Activated CD4-positive, alpha-beta T cell treated with anti-CD3 and anti-CD28 coated beads, Interleukin-2, amount 10 ng/mL, durations not matched to agents 7 days and 5 days (primary cell): ENCODE measurements around the gene FILIP1. TPM values are rescaled to one million over a fixed set of nuclear protein-coding genes. Genes with fewer than 3 reads are reported as not detected.

Experiments
- CTCF ChIA-PET: fragments of 350-600 bp; sonication (Branson Sonifier 250); formaldehyde crosslinking; loops from one replicate; lab custom pipeline; 2021; ENCODE audit warnings: antibody characterized with exemption; lab: Charles Lee
- POLR2A ChIA-PET: fragments of 350-600 bp; sonication (Branson Sonifier 250); formaldehyde crosslinking; loops from one replicate; lab custom pipeline; 2021; ENCODE audit warnings: antibody characterized with exemption; lab: Charles Lee
- DNase-seq: peaks from one replicate; pipeline ENCODE4 v3.0.0-alpha.2; 2020
- H3K27ac Mint-ChIP-seq: one replicate; pipeline ENCODE4 v1.8.0; 2021; ENCODE audit warnings: mild to moderate bottlenecking, moderate library complexity, mixed read lengths
- H3K27me3 Mint-ChIP-seq: one replicate; pipeline ENCODE4 v1.8.0; 2021; ENCODE audit warnings: mixed read lengths
- H3K36me3 Mint-ChIP-seq: one replicate; pipeline ENCODE4 v1.8.0; 2021; ENCODE audit warnings: low read depth, mixed read lengths
- H3K4me1 Mint-ChIP-seq: one replicate; pipeline ENCODE4 v1.8.0; 2021; ENCODE audit warnings: mixed read lengths
- H3K4me3 Mint-ChIP-seq: one replicate; pipeline ENCODE4 v1.8.0; 2021; ENCODE audit warnings: mild to moderate bottlenecking, moderate library complexity, mixed read lengths
- H3K9me3 Mint-ChIP-seq: one replicate; pipeline ENCODE4 v1.8.0; 2021; ENCODE audit warnings: mixed read lengths
- total RNA-seq, 2 experiments: library from RNA; stranded (reverse); gene quantifications; one replicate each; pipeline ENCODE4 v1.2.3, GENCODE V29; 2021

FILIP1 gene
- total RNA-seq, 2 experiments from 2014 or later: 0.04 TPM; not detected in 1

- Mint-ChIP-seq H3K36me3 (peaks cover 30% of the 10 kb centered on the region), H3K27ac (no peak overlapping the region), H3K27me3 (no peaks in the 10 kb centered on the region), H3K4me1 (peaks cover 32% of the 10 kb centered on the region), H3K4me3 (no peak overlapping the region), H3K9me3 (peaks cover 5% of the 10 kb centered on the region)
- CTCF ChIA-PET: no interaction called here
- POLR2A ChIA-PET: no interaction called here
- no peak for DNase-seq
Observed at GRCh38 chr6:75267461-75267860, 226.1 kb downstream of the FILIP1 start.

- peaks cover 4% of the 10 kb centered on the region for H3K9me3 Mint-ChIP-seq
- no peak for DNase-seq
- CTCF ChIA-PET: no interaction called here
- H3K27ac Mint-ChIP-seq: no peak overlapping the region
- peaks cover 23% of the 10 kb centered on the region for H3K36me3 Mint-ChIP-seq
- POLR2A ChIA-PET: no interaction called here
- H3K4me1 Mint-ChIP-seq: peaks cover 27% of the 10 kb centered on the region
- no peak overlapping the region for H3K4me3 Mint-ChIP-seq
- no peaks in the 10 kb centered on the region for H3K27me3 Mint-ChIP-seq
Observed at GRCh38 chr6:75266716-75267291, 226.8 kb downstream of the FILIP1 start.

GRCh38 chr6:75263401-75263750 lies 230.2 kb downstream of the FILIP1 start:
- Mint-ChIP-seq H3K36me3 (peaks cover 22% of the 10 kb centered on the region), H3K4me1 (peaks cover 8% of the 10 kb centered on the region), H3K27ac (no peak overlapping the region), H3K4me3 (no peak overlapping the region), H3K27me3 (no peaks in the 10 kb centered on the region), H3K9me3 (no peaks in the 10 kb centered on the region)
- ChIA-PET POLR2A (no interaction called here), CTCF (interaction anchor here (2.0 kb wide), 1 partner anchor 18 kb away, joined by 4 read pairs; no protein-coding TSS in a partner anchor)
- DNase-seq: no peak

GRCh38 chr6:75262716-75263400 lies 230.7 kb downstream of the FILIP1 start:
- Mint-ChIP-seq H3K27ac (no peak overlapping the region), H3K36me3 (peaks cover 23% of the 10 kb centered on the region), H3K27me3 (no peaks in the 10 kb centered on the region), H3K4me3 (no peak overlapping the region), H3K9me3 (no peaks in the 10 kb centered on the region), H3K4me1 (peaks cover 6% of the 10 kb centered on the region)
- no peak for DNase-seq
- ChIA-PET CTCF (interaction anchor here (2.0 kb wide), 1 partner anchor 18 kb away, joined by 4 read pairs; no protein-coding TSS in a partner anchor), POLR2A (no interaction called here)

- H3K36me3 Mint-ChIP-seq: peaks cover 35% of the 10 kb centered on the region
- POLR2A ChIA-PET: no interaction called here
- DNase-seq: no peak
- H3K4me1 Mint-ChIP-seq: no peaks in the 10 kb centered on the region
- H3K4me3 Mint-ChIP-seq: no peak overlapping the region
- H3K27me3 Mint-ChIP-seq: no peaks in the 10 kb centered on the region
- H3K9me3 Mint-ChIP-seq: no peaks in the 10 kb centered on the region
- CTCF ChIA-PET: interaction anchor here (1.0 to 2.0 kb wide), 2 partner anchors 16 to 18 kb away, joined by 3 to 4 read pairs; partner anchors contain the start of gene COX7A2
- H3K27ac Mint-ChIP-seq: no peak overlapping the region
Observed at GRCh38 chr6:75261299-75261698, 232.3 kb downstream of the FILIP1 start.

- H3K4me1 Mint-ChIP-seq: no peaks in the 10 kb centered on the region
- H3K4me3 Mint-ChIP-seq: no peak overlapping the region
- peaks cover 42% of the 10 kb centered on the region for H3K36me3 Mint-ChIP-seq
- H3K27ac Mint-ChIP-seq: no peak overlapping the region
- POLR2A ChIA-PET: no interaction called here
- H3K27me3 Mint-ChIP-seq: no peaks in the 10 kb centered on the region
- H3K9me3 Mint-ChIP-seq: no peaks in the 10 kb centered on the region
- DNase-seq: no peak
- CTCF ChIA-PET: no interaction called here
Observed at GRCh38 chr6:75257343-75258087, 236.1 kb downstream of the FILIP1 start.

GRCh38 chr6:75250552-75250951 lies 243.0 kb downstream of the FILIP1 start:
- ChIA-PET POLR2A (no interaction called here), CTCF (interaction anchor here (0.9 to 1.2 kb wide), 2 partner anchors 12 to 20 kb away, joined by 3 to 4 read pairs; no protein-coding TSS in a partner anchor)

GRCh38 chr6:75249837-75250236 lies 243.8 kb downstream of the FILIP1 start:
- ChIA-PET POLR2A (no interaction called here), CTCF (interaction anchor here (0.9 to 1.2 kb wide), 2 partner anchors 11 to 20 kb away, joined by 3 to 4 read pairs; no protein-coding TSS in a partner anchor)

More at GRCh38 chr6:75250552-75250951, 243.0 kb downstream of the FILIP1 start:
- no peaks in the 10 kb centered on the region for H3K4me1 Mint-ChIP-seq
- no peak overlapping the region for H3K4me3 Mint-ChIP-seq
- DNase-seq: no peak
- no peak overlapping the region for H3K27ac Mint-ChIP-seq
- H3K9me3 Mint-ChIP-seq: no peaks in the 10 kb centered on the region
- peaks cover 11% of the 10 kb centered on the region for H3K36me3 Mint-ChIP-seq
- H3K27me3 Mint-ChIP-seq: peaks cover 19% of the 10 kb centered on the region

GRCh38 chr6:75246386-75246785 lies 247.2 kb downstream of the FILIP1 start:
- CTCF ChIA-PET: no interaction called here
- DNase-seq: no peak
- peaks cover 10% of the 10 kb centered on the region for H3K36me3 Mint-ChIP-seq
- H3K4me3 Mint-ChIP-seq: no peak overlapping the region
- peaks cover 2% of the 10 kb centered on the region for H3K9me3 Mint-ChIP-seq
- no peak overlapping the region for H3K27ac Mint-ChIP-seq
- peaks cover 21% of the 10 kb centered on the region for H3K27me3 Mint-ChIP-seq
- POLR2A ChIA-PET: no interaction called here
- peaks cover 19% of the 10 kb centered on the region for H3K4me1 Mint-ChIP-seq

More at GRCh38 chr6:75249837-75250236, 243.8 kb downstream of the FILIP1 start:
- no peaks in the 10 kb centered on the region for H3K9me3 Mint-ChIP-seq
- H3K4me3 Mint-ChIP-seq: no peak overlapping the region
- peaks cover under 1% of the 10 kb centered on the region for H3K4me1 Mint-ChIP-seq
- DNase-seq: no peak
- H3K27me3 Mint-ChIP-seq: peaks cover 21% of the 10 kb centered on the region
- H3K27ac Mint-ChIP-seq: no peak overlapping the region
- H3K36me3 Mint-ChIP-seq: peaks cover 10% of the 10 kb centered on the region

GRCh38 chr6:75244063-75244584 lies 249.5 kb downstream of the FILIP1 start:
- POLR2A ChIA-PET: no interaction called here
- CTCF ChIA-PET: interaction anchor here (1.6 kb wide), 1 partner anchor 17 kb away, joined by 3 read pairs; no protein-coding TSS in a partner anchor
- peak overlapping the region; percentile 99 for H3K27ac Mint-ChIP-seq
- peak overlapping the region; percentile 98 for H3K4me3 Mint-ChIP-seq
- H3K27me3 Mint-ChIP-seq: peaks cover 21% of the 10 kb centered on the region
- peaks cover 29% of the 10 kb centered on the region for H3K4me1 Mint-ChIP-seq
- H3K36me3 Mint-ChIP-seq: peaks cover 27% of the 10 kb centered on the region
- H3K9me3 Mint-ChIP-seq: peaks cover 2% of the 10 kb centered on the region
- no peak for DNase-seq

- POLR2A ChIA-PET: no interaction called here
- Mint-ChIP-seq H3K4me3 (peak within 1 kb of the TSS; percentile 98), H3K9me3 (peaks cover 2% of the 10 kb centered on the region), H3K27ac (peak within 1 kb of the TSS; percentile 99), H3K27me3 (peaks cover 21% of the 10 kb centered on the region), H3K4me1 (peaks cover 29% of the 10 kb centered on the region), H3K36me3 (peaks cover 32% of the 10 kb centered on the region)
- DNase-seq: peak; percentile 91
- CTCF ChIA-PET: interaction anchor here (0.7 to 1.6 kb wide), 3 partner anchors 17 to 40 kb away, joined by 3 to 4 read pairs (median 3); partner anchors contain the start of gene TMEM30A
Observed at GRCh38 chr6:75243333-75244062, 250.1 kb downstream of the FILIP1 start, which contains the start of gene COX7A2. Gene COX7A2, minus strand, starts transcription at chr6:75243801. Its CDS starts 67 bp downstream, at chr6:75243734.
